Measurements from ENCODE around the gene IKZF2. TPM values are rescaled to one million over a fixed set of nuclear protein-coding genes. Genes with fewer than 3 reads are reported as not detected.

Gene IKZF2
- total RNA-seq, 1 experiment from 2014 or later, result 26.1 TPM

GRCh38 chr2:212966884-212967283, 184.5 kb downstream of the IKZF2 start:
- no peak overlapping the region for H3K27ac Mint-ChIP-seq (ENCODE audit: unreplicated experiment)

GRCh38 chr2:212962691-212963090, 188.7 kb downstream of the IKZF2 start:
- Mint-ChIP-seq H3K9me3 (ENCODE audit: low read depth, unreplicated experiment) (no peaks in the 10 kb centered on the region), H3K27ac (ENCODE audit: unreplicated experiment) (no peak overlapping the region), H3K36me3 (ENCODE audit: insufficient read depth, unreplicated experiment) (no peaks in the 10 kb centered on the region), H3K4me1 (ENCODE audit: low read depth, unreplicated experiment) (no peaks in the 10 kb centered on the region), H3K4me3 (ENCODE audit: low read depth, unreplicated experiment) (no peak overlapping the region), H3K27me3 (ENCODE audit: unreplicated experiment) (no peaks in the 10 kb centered on the region)
- intact Hi-C loops (cut with micrococcal nuclease; ENCODE audit: unreplicated experiment), result no loop called here
- BruUV-seq (replicated peaks), result no TSS peak
- TF ChIP-seq CTCF (IDR thresholded peaks at IDR 0.05; ENCODE audit: unreplicated experiment), result no peak
- no peak for DNase-seq
- CTCF ChIA-PET, result no interaction called here

More at GRCh38 chr2:212966884-212967283, 184.5 kb downstream of the IKZF2 start:
- CTCF ChIA-PET, result no interaction called here
- Mint-ChIP-seq H3K4me3 (ENCODE audit: low read depth, unreplicated experiment) (no peak overlapping the region), H3K36me3 (ENCODE audit: insufficient read depth, unreplicated experiment) (no peaks in the 10 kb centered on the region), H3K27me3 (ENCODE audit: unreplicated experiment) (no peaks in the 10 kb centered on the region), H3K9me3 (ENCODE audit: low read depth, unreplicated experiment) (no peaks in the 10 kb centered on the region), H3K4me1 (ENCODE audit: low read depth, unreplicated experiment) (no peaks in the 10 kb centered on the region)
- BruUV-seq (replicated peaks), result no TSS peak
- no peak for TF ChIP-seq CTCF (IDR thresholded peaks at IDR 0.05; ENCODE audit: unreplicated experiment)
- DNase-seq, result no peak
- intact Hi-C loops (cut with micrococcal nuclease; ENCODE audit: unreplicated experiment), result no loop called here

- no peaks in the 10 kb centered on the region for H3K36me3 Mint-ChIP-seq (ENCODE audit: insufficient read depth, unreplicated experiment)
- H3K4me3 Mint-ChIP-seq (ENCODE audit: low read depth, unreplicated experiment), result no peak overlapping the region
- CTCF ChIA-PET, result no interaction called here
- no peaks in the 10 kb centered on the region for H3K9me3 Mint-ChIP-seq (ENCODE audit: low read depth, unreplicated experiment)
- H3K4me1 Mint-ChIP-seq (ENCODE audit: low read depth, unreplicated experiment), result no peaks in the 10 kb centered on the region
- H3K27ac Mint-ChIP-seq (ENCODE audit: unreplicated experiment), result no peak overlapping the region
- no TSS peak for BruUV-seq (replicated peaks)
- no peaks in the 10 kb centered on the region for H3K27me3 Mint-ChIP-seq (ENCODE audit: unreplicated experiment)
- intact Hi-C loops (cut with micrococcal nuclease; ENCODE audit: unreplicated experiment), result no loop called here
- no peak for DNase-seq
- TF ChIP-seq CTCF (IDR thresholded peaks at IDR 0.05; ENCODE audit: unreplicated experiment), result no peak
These were observed 190.2 kb downstream of the IKZF2 start for GRCh38 chr2:212961255-212961654.

GRCh38 chr2:212960336-212960735, 191.1 kb downstream of the IKZF2 start:
- no peaks in the 10 kb centered on the region for H3K36me3 Mint-ChIP-seq (ENCODE audit: insufficient read depth, unreplicated experiment)
- TF ChIP-seq CTCF (IDR thresholded peaks at IDR 0.05; ENCODE audit: unreplicated experiment), result no peak
- H3K4me3 Mint-ChIP-seq (ENCODE audit: low read depth, unreplicated experiment), result no peak overlapping the region
- H3K27me3 Mint-ChIP-seq (ENCODE audit: unreplicated experiment), result no peaks in the 10 kb centered on the region
- intact Hi-C loops (cut with micrococcal nuclease; ENCODE audit: unreplicated experiment), result no loop called here
- CTCF ChIA-PET, result no interaction called here
- no peak overlapping the region for H3K27ac Mint-ChIP-seq (ENCODE audit: unreplicated experiment)
- H3K4me1 Mint-ChIP-seq (ENCODE audit: low read depth, unreplicated experiment), result no peaks in the 10 kb centered on the region
- DNase-seq, result no peak
- no peaks in the 10 kb centered on the region for H3K9me3 Mint-ChIP-seq (ENCODE audit: low read depth, unreplicated experiment)
- BruUV-seq (replicated peaks), result no TSS peak

Data from Calu3 (cell line).